ENCODE measurements around the gene PEPD.

DNA sequence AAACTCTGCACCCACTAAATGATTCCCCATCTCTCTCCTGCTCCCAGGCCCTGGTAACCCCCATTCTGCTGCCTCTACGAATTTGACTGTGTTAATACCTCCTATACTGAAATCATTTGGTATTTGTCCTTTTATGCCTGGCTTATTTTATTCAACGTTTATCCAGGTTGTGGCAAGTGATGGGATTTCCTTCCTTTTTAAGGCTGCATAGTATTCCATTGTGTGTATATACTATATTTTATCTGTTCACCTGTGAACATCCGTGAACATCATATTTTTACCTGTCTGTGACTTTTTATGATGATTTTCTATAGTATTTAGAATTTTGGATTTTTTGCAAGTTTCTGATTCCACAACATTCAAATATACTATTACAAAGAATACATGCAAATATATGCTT, 162.0 kb downstream of the PEPD start:
- TF ChIP-seq, protein P1, sequence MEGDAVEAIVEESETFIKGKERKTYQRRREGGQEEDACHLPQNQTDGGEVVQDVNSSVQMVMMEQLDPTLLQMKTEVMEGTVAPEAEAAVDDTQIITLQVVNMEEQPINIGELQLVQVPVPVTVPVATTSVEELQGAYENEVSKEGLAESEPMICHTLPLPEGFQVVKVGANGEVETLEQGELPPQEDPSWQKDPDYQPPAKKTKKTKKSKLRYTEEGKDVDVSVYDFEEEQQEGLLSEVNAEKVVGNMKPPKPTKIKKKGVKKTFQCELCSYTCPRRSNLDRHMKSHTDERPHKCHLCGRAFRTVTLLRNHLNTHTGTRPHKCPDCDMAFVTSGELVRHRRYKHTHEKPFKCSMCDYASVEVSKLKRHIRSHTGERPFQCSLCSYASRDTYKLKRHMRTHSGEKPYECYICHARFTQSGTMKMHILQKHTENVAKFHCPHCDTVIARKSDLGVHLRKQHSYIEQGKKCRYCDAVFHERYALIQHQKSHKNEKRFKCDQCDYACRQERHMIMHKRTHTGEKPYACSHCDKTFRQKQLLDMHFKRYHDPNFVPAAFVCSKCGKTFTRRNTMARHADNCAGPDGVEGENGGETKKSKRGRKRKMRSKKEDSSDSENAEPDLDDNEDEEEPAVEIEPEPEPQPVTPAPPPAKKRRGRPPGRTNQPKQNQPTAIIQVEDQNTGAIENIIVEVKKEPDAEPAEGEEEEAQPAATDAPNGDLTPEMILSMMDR (IDR thresholded peaks at IDR 0.05) = no peak
- no peak for TF ChIP-seq POLR2A (IDR thresholded peaks at IDR 0.05)

Data from esophagus squamous epithelium (tissue), 4 donors.